Right lobe of liver (tissue), 4 donors: ENCODE data around the gene PXT1.

ENCODE experiments used
- POLR2A ChIP-seq: fragments of 450-650 bp; IDR thresholded peaks from one replicate; pipeline ENCODE4 v1.6.1; 2017; ENCODE audit warnings: antibody characterized with exemption, mild to moderate bottlenecking
- TF ChIP-seq, protein P1 (sequence below), 4 donors: fragments of 200-600 bp in 3 of 4; fragments of 450-650 bp in 1 of 4; IDR thresholded peaks; one replicate each; pipeline versions ENCODE4 v1.5.1 to v1.8.0; 2016 to 2022; ENCODE audit warnings: antibody characterized with exemption in 4 of 4, mild to moderate bottlenecking in 2 of 4
- donor health status: DM: no; HTN: no; CAD: no.
- donor health status: DM: no; HTN: no; CAD: no.
- donor health status: DM: no; HTN: yes; CAD: no.

DNA sequence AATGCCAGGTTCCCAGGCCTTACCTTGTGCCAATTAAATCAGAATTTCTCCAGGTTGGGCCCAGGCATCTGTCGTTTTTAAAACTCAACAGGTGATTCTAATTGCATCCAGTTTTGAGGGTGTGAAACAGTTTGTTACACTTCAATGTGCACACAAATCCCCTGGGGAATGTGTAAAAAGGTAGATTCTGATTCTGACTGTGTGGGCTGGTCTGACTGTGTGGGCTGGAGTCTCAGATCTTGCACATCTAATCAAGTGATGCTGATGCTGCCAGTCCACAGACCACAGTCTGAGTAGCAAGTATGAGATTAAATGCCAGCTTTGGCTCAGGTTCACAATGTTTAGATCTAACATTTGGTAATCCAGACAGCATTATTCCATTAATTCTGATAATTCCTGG lies 42.7 kb downstream of the PXT1 start:
- TF ChIP-seq, protein P1, sequence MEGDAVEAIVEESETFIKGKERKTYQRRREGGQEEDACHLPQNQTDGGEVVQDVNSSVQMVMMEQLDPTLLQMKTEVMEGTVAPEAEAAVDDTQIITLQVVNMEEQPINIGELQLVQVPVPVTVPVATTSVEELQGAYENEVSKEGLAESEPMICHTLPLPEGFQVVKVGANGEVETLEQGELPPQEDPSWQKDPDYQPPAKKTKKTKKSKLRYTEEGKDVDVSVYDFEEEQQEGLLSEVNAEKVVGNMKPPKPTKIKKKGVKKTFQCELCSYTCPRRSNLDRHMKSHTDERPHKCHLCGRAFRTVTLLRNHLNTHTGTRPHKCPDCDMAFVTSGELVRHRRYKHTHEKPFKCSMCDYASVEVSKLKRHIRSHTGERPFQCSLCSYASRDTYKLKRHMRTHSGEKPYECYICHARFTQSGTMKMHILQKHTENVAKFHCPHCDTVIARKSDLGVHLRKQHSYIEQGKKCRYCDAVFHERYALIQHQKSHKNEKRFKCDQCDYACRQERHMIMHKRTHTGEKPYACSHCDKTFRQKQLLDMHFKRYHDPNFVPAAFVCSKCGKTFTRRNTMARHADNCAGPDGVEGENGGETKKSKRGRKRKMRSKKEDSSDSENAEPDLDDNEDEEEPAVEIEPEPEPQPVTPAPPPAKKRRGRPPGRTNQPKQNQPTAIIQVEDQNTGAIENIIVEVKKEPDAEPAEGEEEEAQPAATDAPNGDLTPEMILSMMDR (IDR thresholded peaks at IDR 0.05) = no peak
- TF ChIP-seq POLR2A = no peak
